ENCODE results near the gene BHMT2.

Gene BHMT2

GRCh38 chr5:79070350-79070667, 742 bp downstream of the BHMT2 start:
- DNase-seq, result no peak

- DNase-seq, result no peak
Observed at GRCh38 chr5:79074641-79075040, 5.1 kb downstream of the BHMT2 start.

GRCh38 chr5:79075646-79076426, 6.3 kb downstream of the BHMT2 start:
- no peak for DNase-seq

GRCh38 chr5:79076819-79077218, 7.3 kb downstream of the BHMT2 start:
- no peak for DNase-seq

GRCh38 chr5:79077680-79078365, 8.3 kb downstream of the BHMT2 start:
- no peak for DNase-seq

- no peak for DNase-seq
Observed at GRCh38 chr5:79080804-79081203, 11.2 kb downstream of the BHMT2 start.

- no peak for DNase-seq
Observed at GRCh38 chr5:79081779-79082178, 12.2 kb downstream of the BHMT2 start.

GRCh38 chr5:79086116-79086515, 16.5 kb downstream of the BHMT2 start:
- DNase-seq, result no peak

- no peak for DNase-seq
Observed at GRCh38 chr5:79088507-79088906, 18.9 kb downstream of the BHMT2 start.

GRCh38 chr5:79091064-79091463, 21.5 kb downstream of the BHMT2 start:
- DNase-seq, result no peak

GRCh38 chr5:79093762-79094161, 24.2 kb downstream of the BHMT2 start:
- DNase-seq, result no peak

- no peak for DNase-seq
Observed at GRCh38 chr5:79105868-79106267, 36.3 kb downstream of the BHMT2 start.

- DNase-seq, result no peak
Observed at GRCh38 chr5:79107020-79107796, 37.6 kb downstream of the BHMT2 start.

GRCh38 chr5:79108086-79108485, 38.5 kb downstream of the BHMT2 start:
- DNase-seq, result no peak

- DNase-seq, result no peak
Observed at GRCh38 chr5:79108792-79109191, 39.2 kb downstream of the BHMT2 start.

- DNase-seq, result peak; percentile 23
Observed at GRCh38 chr5:79109527-79110492, 40.2 kb downstream of the BHMT2 start.

- DNase-seq, result no peak
Observed at GRCh38 chr5:79111387-79111959, 41.9 kb downstream of the BHMT2 start, which contains the start of gene BHMT. Gene BHMT, plus strand, starts transcription at chr5:79111809. Its CDS starts 77 bp downstream, at chr5:79111886.

GRCh38 chr5:79111960-79112702, 42.6 kb downstream of the BHMT2 start:
- no peak for DNase-seq

GRCh38 chr5:79112703-79113058, 43.1 kb downstream of the BHMT2 start:
- DNase-seq, result no peak

- DNase-seq, result no peak
Observed at GRCh38 chr5:79119486-79119885, 49.9 kb downstream of the BHMT2 start.

GRCh38 chr5:79120221-79120620, 50.7 kb downstream of the BHMT2 start:
- DNase-seq, result no peak

- DNase-seq, result no peak
Observed at GRCh38 chr5:79122973-79123372, 53.4 kb downstream of the BHMT2 start.
